Medulla oblongata (tissue), 1 donor: ENCODE measurements around the gene TPGS1.
A peak's percentile ranks its signal among the peaks of the same experiment; 100 is the strongest.
"Not testable (repeated sequence)": the region's sequence is repeated elsewhere in the genome, so short reads cannot be mapped to it uniquely, and the experiment has no call there.

ENCODE experiments used
- DNase-seq: peaks from one replicate; pipeline ENCODE4 v3.0.0-alpha.2; 2015; ENCODE audit errors: extremely low spot score

Gene TPGS1

DNA sequence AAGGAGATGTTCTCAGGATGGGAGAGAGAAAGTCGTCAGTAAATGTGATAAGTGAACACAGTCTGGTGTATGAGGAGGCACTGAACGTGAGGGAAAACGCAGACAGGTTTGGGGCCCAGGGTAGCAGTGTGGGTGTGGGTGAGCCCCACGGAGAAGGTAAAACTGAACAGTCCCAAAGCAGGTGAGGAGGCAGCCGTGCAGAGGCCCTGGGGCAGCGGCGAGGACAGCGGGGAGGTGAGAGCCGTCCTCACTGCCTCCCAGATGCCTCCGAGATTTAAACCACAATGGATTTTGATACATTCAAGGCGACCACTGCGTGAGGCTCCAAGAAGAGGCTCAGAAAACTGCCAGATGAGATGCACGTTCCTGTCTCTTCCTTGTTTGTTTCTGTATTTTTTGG lies 31.9 kb upstream of the TPGS1 start:
- DNase-seq: no peak

GRCh38 chr19:478236-478903 lies 28.9 kb upstream of the TPGS1 start:
- no peak for DNase-seq

- DNase-seq: no peak
These were observed 28.3 kb upstream of the TPGS1 start for GRCh38 chr19:478976-479375.

GRCh38 chr19:480016-480855 lies 27.1 kb upstream of the TPGS1 start:
- DNase-seq: peak; percentile 83

GRCh38 chr19:481100-481499 lies 26.2 kb upstream of the TPGS1 start:
- DNase-seq: not testable (repeated sequence)

GRCh38 chr19:482186-483041 lies 24.9 kb upstream of the TPGS1 start:
- no peak for DNase-seq

- no peak for DNase-seq
These were observed 23.8 kb upstream of the TPGS1 start for GRCh38 chr19:483332-484072.

GRCh38 chr19:484494-484893 lies 22.8 kb upstream of the TPGS1 start:
- no peak for DNase-seq

DNA sequence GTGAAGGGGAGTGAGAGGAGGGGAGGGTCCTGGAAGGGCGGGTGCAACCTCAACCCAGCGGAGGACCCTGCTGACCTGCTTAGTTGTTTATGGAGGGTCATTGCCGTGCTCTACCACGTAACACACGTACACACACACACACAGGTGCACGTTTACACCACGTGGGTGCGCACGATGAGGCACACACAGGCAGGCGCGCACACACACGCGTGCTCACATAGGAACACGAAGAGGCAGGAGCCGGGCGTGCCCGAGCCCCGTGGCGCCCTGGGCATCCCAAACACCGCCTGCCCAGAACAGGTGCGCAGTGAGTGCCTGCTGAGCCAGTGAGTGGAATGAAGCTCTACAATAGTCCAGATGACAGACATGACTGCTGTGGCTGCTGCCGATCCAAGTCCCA lies 22.2 kb upstream of the TPGS1 start:
- DNase-seq: no peak

GRCh38 chr19:485583-486236 lies 21.6 kb upstream of the TPGS1 start:
- DNase-seq: peak; percentile 96

GRCh38 chr19:488505-489417 lies 18.5 kb upstream of the TPGS1 start:
- DNase-seq: peak; percentile 93

- DNase-seq: peak; percentile 51
These were observed 17.7 kb upstream of the TPGS1 start for GRCh38 chr19:489418-490196.

DNA sequence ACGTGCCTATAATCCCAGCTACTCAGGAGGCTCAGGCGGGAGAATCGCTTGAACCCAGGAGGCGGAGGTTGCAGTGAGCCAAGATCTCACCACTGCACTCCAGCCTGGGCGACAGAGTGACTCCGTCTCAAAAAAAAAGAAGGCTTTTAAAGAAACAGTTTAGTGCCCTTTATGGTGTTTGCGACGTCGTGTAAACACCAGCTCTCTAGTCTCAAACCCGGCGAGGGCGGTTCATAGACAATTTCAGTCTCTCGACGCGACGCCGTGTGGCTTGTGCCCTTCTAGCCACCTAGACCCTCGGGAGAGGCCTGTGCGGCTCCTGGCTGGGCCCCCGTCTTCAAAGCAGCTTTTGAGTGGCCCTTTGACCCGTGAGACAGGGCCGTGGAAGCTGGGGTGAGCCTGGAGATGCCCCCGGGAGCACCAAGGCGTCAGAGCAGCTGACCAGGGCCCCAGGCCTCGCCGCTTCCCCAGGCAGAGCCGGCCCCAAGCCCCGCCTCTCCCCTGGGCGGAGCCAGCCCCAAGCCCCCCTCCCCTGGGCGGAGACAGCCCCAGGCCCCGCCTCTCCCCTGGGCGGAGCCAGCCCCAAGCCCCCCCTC lies 16.1 kb upstream of the TPGS1 start:
- no peak for DNase-seq

DNA sequence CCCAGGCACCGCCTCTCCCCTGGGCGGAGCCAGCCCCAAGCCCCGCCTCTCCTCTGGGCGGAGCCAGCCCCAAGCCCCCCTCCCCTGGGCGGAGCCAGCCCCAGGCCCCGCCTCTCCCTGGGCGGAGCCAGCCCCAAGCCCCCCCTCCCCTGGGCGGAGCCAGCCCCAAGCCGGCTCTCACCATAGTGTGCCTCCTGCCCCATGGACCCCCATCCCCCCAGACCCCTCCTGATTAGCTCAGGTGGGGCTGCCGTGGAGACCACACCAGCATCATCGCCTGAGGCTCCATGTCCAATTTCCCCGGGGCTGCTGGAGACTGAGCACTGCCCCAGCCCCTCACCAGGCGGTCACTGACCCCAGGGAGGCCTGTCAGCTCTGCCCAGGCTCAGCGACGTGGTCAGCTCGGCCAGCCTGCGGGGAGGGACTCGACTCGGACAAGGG lies 15.2 kb upstream of the TPGS1 start:
- no peak for DNase-seq

- no peak for DNase-seq
These were observed 13.7 kb upstream of the TPGS1 start for GRCh38 chr19:493391-494170.

DNA sequence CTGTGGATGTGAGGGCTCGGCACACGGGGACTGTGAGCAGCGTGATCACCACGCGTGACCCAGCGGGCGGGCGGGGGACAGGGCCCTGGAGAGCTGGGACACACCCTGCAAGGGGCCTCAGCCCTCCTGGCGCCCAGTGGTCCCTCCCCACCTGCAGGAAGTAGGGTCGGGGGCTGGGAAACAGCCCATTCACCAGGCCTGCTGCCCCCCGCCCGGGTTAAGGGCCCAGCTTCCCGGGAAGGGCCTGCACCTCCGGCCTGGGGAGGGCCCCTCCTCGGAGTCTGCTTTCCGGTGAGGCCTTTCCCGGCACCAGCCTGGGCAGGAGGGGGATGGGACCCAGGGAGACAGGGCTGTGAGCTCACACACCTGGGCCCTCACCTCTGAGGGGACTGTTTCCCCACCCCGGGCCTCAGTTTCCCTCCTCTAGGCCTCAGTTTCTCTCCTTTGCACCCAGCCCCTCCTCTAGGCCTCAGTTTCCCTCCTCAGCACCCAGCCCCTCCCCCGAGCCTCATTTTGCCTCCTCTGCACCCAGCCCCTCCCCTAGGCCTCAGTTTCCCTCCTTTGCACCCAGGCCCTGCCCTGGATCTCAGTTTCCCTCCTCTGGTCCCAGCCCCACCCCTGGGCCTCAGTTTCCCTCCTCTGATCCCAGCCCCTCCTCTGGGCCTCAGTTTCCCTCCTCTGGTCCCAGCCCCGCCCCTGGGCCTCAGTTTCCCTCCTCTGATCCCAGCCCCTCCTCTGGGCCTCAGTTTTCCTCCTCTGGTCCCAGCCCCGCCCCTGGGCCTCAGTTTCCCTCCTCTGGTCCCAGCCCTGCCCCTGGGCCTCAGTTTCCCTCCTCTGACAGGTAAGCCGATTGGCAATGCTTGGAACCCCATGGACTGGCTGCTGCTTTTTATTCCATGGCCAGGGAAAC lies 12.9 kb upstream of the TPGS1 start:
- no peak for DNase-seq

- DNase-seq: no peak
These were observed 12.3 kb upstream of the TPGS1 start for GRCh38 chr19:495081-495401.
